HG02840 (cell line): ENCODE results near the gene PYGO2.

Source experiments
- ATAC-seq: cut with Tn5 transposase; IDR thresholded peaks from one replicate; pipeline ENCODE4 v1.9.1; 2021; ENCODE audit warnings: mild to moderate bottlenecking, moderate library complexity, moderate number of reproducible peaks; ENCODE audit not compliant: unreplicated experiment, low FRiP score

PYGO2 gene

DNA sequence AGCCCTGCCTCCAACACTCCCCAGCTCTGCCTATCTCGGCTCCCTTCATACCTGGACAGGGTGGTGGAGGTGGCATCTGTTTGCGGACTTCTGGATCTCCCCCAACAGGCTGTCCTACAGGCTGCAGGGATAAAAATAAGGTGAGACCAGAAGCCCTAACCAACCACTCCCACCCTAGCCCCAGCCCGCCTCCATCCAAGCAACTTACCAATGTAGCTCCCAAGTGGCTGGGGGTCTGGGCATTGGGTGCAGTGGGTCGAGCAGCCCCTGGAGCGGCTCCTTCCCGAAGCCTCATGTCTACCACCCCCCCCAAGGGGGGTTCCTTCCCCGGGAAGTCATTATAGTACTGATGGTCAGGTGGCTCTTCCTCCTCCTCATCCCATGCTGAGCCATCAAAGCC lies 4.5 kb upstream of the PYGO2 start:
- no peak for ATAC-seq

DNA sequence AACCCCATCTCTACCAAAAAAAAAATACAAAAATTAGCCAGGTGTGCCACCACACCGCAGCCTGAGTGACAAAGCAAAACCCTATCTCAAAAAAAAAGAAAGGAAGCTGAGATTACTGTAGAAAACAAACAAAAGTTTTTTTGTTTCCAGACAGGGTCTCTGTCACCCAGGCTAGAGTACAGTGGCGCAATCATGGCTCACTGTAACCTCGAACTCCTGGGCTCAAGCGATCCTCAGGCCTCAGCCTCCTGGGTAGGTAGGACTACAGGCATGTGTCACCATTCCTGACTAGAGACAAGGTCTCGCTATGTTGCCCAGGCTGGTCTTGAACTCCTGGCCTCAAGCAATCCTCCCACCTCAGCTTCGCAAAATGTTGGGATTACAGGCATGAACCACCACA lies 2.8 kb upstream of the PYGO2 start:
- no peak for ATAC-seq

DNA sequence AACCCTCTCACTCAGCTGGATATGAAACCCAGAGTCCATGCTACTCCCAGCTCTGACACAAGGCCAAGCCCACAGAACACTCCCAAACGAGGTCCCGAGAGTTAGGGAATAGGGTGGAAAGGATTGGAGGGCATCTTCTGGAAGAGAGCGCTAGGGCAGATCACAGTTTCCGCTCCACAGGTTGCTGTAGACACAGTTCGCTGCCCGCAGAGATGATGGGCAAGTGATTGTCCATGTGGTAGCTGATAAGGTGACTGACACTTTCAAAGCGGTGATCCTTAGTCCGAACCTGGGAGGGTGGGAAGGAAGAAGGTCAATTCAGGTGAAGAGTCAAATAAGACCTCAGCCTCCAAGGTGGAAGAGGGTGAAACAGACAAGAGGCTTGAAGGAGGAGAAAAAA lies 2.1 kb upstream of the PYGO2 start:
- no peak for ATAC-seq

DNA sequence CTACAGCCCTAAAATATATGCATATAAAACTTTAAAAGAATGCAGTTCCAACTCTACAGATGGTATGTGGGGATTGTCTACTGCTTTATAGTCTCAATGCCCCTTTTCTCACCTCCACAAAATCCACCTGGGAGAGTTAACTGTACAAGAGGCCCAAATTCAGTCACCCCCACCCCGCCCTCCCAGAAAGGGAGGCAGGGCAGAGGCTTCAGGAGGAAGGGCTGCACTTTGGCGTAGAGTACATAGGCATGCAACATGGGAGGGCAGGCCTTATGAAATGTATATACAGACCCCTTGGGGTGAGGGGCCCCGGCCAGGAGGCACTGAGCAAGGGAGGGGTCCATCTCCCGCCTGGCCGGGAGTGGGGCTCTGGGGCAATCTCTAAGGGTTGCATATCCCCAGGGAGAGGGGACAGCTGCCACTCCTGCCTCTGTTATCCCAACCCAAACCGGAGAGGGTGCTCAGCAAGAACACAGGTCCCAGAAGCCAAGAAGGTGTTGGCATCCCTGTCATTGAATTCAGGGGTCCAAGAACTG lies 1.3 kb upstream of the PYGO2 start:
- no peak for ATAC-seq

DNA sequence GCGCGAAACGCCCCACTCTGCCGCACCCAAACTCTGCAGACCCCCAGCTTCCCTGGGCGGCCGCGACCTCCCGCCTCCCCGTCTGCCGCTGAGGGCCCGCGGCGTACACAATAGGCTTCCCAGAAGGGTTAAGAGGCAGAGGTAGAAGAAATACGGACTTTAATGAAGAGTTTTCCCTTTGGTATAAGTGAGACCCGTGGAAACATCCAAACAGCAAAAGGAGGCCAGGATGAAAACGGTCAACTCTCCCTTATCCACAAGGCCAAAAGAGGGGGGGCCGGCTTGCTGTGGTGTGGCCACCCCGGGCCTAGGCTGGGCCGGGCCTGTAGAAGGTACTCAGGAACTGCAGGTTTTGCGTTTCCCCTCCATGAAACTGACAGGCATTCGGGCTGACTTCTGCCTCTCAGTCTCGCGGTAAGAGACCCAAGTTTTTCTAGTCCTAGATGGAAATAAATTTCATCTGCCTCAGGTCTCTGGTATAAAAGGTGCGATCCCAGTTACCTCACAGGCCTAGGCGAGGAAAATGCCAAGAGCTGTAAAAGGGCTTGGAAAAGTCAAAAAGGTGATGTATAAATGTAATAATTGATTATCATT lies 671 bp upstream of the PYGO2 start:
- ATAC-seq: no peak

DNA sequence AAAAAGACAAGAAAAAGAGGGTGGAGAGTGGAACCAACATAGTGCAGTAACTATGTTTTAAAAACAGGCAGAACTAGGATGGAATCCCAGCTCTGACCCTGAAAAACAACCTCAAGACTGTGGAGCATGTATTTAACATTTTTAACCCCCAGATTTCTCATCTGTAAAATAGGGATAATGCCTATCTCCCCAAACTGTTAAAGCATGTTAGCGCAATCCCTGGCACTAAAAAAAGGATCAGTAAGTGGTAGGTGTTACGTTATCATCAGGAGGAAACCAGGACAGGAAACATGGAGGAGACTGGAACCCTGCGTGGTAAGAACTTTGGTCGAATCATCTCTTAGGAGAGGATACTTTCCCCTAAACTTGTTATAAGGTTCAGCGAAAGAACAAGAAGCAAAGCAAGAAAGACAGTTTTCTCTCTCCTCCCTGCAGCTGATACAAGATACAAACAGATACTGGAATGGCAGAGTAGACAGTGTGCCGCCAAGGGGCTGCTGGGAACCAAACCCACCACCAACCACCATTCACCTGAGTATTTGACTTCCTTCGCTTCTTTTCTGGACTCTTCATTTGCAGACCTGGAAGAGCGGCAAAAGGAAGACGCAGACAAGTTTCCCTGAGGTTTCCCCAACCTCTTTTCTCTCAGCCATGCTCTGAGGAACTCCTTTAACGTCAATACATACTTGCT lies 991 bp downstream of the PYGO2 start:
- ATAC-seq: no peak

DNA sequence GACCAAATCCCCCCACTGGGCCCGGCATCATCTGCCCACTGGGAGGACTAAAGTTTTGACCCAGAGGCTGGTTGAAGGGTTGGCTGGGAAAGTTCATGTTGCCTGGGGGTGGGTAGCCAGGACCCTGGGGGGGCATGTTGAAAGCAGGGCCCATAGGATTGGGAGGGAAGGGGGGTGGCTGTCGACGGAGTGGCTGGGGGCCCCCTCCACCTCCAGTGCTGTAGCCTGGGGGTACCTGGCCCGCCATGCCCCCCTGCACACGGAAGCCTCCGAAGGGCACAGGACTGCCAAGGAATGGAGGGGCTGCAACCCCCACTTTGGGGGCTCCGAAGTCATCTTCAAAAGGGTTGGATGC lies 2.2 kb downstream of the PYGO2 start:
- no peak for ATAC-seq

DNA sequence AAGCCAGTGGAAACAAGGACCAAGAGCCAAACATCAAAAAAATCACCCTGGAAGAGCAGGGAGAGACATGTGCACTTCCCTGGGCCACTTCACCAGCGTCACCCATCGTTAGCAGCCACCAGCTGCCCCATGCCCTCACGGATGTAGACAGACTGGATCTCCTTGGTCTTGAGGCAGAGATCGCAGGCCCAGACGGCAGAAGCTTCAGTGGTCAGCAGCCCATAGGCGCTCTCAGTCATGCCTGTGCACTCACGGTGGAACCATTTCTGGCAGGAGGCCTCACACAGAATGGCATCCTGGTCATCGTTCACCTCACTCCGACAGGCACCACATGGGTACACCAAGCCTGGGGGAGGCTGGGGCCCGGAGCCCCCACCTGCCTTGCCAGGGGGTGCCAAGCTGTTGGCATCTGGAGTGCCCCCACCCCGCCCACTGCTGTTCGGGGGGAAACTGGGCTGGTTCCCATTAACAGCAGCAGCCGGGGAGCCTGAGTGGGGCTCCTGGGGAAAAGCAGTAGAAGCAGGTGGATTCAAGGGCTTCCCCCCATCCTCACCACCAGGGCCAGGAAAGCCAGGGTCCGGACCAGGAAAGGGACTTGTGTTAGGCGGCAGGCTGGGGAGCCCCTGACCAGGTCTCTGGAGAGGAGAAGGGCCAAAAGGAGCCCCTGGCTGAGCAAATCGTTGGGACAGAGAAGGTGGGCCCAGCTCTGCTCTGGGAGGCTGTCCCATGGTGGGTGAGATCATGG lies 2.7 kb downstream of the PYGO2 start:
- ATAC-seq: no peak

DNA sequence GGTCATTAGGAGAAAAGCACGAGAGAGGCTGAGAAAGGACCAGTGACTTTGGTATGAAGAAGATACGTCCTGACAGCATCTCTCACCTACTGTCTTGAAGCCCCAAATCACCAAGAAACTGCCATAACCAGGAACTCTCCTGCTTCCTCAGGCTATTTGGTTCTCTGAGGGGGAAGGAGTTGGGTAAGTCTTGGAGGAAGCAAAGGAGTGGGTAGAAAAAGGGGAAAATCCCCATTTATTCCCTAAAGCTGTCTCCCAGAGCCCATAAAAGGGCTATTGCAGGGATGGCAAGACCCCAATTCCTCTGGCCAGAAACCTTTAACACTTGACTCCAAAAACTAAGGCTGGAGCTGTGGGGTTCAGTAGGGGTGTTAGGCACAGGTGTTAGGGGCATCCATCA lies 3.5 kb downstream of the PYGO2 start:
- ATAC-seq: no peak

DNA sequence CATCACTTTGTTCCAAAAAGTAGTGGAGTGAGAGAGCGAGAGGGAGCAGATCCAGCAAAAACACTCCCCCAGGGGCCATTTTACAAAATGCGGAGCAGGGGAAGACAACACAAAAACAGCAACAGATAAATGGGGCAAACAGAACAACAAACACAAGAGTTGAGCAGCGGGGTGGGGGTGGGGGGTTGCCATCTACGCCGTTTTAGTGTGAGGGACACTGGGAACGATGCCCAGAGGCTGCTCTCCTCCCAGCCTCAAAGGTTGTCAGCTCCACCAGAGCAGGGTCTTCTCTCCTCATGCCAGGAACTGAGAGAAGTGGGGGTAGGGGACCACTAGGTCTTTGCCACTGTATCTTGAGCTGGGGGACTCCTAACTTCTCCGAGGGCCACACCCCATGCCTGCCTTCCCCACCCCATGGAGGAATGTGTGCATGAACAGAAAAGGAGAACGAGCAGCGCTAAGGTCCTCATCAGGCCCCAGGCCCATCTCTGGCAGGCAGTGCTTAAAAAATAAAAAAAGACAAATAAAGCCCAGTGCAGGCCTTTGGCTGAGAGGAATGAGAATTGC lies 4.4 kb downstream of the PYGO2 start:
- no peak for ATAC-seq

DNA sequence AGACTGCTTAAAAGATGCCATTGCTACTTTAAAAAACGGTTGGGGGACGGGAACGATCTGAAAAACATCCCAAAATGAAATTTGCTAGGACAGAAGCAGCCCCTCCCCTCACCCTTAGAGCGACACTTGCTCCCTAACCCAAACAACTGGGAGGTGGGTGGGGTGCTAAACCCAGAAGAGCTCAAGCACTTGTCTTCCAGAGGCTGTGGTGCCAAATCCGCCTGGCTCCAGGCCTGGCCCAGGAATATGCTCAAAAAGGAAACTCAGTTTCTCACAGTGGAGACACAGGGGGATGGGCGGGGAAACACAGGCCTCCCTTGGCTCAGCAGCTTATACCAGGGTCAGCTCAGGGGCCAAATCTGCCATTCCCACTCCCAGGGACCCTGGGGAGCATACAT lies 5.0 kb downstream of the PYGO2 start:
- ATAC-seq: no peak

DNA sequence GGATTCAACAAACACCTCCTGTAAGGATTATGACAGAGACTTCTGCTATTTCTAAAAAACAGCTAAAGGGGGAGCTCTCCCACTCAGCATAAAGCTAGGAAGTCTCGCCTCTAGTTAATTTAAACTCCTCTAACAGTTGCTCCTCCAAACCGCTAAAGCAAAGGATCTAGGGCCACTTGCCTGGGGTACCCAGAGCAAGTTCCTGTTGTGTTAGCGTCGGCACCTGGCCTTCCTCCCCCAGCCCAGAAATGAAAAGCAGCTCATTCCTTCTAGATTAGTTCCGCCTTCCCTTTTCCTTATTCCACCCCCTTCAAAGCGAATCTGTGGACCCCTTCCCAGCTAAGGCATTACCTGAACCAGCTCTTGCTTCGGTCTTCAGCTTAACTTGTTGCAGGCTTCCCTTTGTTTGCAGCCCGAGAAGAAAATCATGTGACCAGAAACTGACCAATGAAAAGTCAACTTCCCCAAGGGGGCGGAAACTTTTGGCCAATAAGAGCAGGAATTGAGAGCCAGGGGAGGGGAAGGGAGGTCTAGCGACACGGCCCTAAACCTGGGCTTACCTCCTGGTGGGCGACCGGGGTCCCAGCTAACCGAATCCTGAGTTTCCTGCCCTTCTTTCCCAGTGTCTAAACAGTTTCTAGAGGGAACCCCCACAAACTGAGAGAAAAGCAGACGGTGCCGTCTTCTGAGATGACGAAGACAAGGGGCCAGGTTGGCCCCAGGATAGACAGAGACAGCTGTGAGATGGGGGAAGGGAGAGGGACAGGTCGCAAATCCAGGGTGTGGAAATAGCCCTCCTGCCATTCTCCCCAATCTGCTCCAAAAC lies 5.7 kb downstream of the PYGO2 start, which contains the start of gene PBXIP1:
PBXIP1 (minus strand) TSS at position 382 of the 826 bp plus-strand sequence. CDS start 2,378 bp downstream, outside the sequence.
- ATAC-seq: no peak

DNA sequence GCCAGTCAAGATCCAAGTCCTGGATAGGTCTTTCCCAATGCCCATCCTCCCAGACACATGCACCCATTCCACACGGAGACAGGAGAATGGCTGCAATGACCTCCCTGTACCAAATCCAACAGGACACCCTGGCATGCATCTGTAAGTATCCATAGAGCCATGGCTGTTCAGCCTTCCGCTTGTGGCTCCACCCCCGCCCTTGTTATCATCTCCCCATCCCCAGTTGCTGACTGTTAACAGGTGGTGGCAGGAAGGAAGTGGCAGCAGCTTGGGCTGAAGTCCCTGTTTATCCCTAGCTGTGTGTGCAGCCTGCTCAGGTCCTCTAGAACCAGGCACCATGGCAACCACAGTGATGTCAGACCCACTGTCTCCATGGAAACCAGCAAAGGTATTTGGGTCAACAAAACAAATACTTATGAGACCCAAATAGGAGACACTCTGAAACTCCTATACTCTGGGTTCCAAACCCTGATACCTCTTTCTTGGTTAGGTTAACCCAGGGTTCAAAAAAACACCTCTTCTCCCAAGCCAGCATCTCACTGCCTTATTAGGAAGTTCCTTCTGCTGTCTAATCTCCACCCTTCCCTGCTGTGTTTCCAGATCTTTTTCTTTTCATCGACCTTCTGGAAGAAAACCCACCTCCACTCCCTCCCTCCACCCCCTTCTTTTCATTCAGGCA lies 6.4 kb downstream of the PYGO2 start:
- no peak for ATAC-seq

DNA sequence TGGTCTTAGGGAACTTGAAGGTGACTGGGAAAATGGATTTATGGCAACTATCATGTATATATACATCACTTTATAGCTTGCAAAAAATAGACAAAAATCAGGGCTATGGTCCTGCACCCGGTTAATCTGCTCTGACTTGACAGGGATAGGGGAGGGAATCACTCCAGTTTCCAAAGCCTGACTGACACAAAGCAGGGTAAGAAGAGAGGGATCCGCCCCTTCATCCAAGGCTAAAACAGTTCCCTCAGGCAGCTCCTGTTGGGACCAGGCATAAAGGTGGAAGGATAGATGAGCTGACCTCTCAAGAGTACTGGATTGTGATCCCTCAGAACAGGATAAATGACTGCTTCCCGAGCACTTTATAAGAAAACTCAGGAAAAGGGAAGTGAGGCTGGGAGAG lies 7.0 kb downstream of the PYGO2 start:
- ATAC-seq: no peak

DNA sequence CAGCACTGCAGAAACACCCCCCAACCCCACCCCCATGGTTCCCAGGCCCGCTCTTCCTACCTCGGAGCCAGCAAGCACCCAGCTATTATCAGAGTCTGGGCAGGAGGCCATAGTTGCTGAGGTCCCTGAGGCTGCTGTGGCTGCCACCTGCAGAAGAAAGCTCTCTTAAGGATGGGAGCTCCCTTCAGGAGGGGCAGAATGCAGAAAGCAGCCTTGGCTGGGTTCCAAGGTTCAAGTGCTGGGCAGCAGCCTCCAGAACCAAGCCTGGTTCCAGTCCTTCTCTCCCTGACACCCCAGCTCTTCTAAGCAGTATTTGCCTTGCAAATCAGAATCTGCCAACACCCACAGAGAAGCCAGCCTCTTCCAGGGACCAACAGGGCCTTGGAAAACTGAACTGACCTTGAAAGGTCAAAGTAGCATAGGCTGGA lies 8.0 kb downstream of the PYGO2 start:
- no peak for ATAC-seq

DNA sequence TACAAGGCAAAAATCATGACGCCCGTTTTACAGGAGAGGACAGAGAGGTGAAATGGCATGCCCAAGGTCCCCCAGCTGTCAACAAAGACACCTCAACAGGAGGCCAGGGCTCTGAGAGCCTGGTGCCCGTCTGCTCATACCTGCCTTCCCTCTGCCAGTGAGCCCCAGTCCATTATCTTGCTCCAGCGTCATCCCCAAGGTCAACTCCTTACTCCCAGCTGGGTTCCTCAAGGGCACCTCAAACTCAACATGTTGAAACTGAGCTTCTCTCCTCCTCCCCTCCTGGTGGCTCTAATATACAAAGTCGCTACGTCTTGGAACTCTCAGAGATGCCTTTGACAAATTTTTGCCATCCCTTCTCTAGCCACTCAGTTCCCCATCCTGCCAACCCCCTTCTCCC lies 8.9 kb downstream of the PYGO2 start:
- ATAC-seq: no peak

DNA sequence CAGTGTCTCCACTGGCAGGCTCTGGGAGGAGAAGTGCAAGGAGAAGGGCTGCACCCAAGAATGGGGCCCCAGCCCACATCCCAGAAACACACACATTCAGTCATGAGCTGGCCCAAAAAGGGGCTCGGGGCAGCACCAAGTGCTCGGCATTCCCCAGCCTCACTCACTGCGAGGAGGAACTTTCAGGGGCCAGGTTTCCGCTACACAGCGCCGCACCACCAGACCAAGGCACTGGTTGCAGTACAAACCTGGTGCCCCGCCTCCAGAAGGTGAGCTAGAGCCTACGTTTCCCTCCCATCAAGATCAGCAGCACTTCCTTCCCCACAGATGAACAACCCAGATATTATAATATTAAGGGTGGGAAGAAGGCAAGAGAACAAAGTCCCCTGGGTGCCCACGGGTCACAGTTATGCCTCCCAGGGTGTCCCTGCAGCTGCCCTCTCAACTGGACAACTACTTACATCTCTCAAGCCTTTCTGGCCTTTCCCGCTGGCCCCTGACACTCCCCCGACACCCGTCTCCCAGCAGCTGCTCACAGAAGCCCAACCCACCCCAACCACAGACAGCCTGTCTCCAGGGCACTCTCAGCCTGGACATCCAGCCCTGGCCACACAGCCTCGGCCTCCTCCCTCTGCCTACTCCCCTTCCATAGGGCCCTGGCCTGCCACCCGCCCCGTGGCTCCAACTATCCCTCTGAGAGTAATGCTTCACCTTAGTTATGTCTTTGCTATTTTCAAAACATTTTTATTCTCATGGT lies 9.5 kb downstream of the PYGO2 start:
- no peak for ATAC-seq

DNA sequence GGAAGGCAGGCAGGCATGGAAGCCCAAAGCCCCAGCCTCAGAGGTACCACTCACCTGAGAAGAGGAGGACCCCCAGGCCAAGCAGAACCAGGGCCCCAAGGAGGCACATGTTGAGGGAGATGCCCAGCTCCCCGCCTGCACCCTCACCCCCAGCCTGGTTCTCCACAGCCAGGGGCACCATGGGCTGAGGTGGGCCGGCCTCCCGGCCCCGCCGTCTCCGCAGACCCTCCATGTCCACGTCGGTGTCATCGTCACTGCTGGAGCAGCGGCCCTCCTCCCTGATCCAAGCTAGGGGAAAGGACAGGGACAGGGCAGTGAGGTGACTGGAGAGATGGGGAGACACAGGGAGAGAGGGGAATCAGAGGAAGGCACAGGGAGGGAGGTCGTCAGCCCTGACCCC lies 13.5 kb downstream of the PYGO2 start:
- no peak for ATAC-seq
